GM12878 (cell line): ENCODE data around the gene TPRA1. TPM values are rescaled to one million over a fixed set of nuclear protein-coding genes. Genes with fewer than 3 reads are reported as not detected.

ENCODE experiments used
- ATAC-seq: fragments of 200-7000 bp; cut with Tn5 transposase; 3 replicates; pipeline ENCODE4 v1.9.1; 2020; ENCODE audit warnings: mild to moderate bottlenecking, moderate library complexity
- BruUV-seq: library from RNA; stranded (reverse); fragments of 400-500 nt; replicated peaks from 2 replicates; lab custom pipeline; 2021; lab: Mats Ljungman, UMichigan
- CTCF ChIA-PET: fragments of 300-600 bp; sonication (Branson Sonifier 250); formaldehyde crosslinking; extraction: SDS; loops from one replicate; lab custom pipeline; 2021; ENCODE audit warnings: inconsistent platforms; lab: Yijun Ruan, JAX
- POLR2A ChIA-PET: fragments of 350-600 bp; formaldehyde crosslinking; extraction: SDS; loops from one replicate; lab custom pipeline; 2021; ENCODE audit warnings: inconsistent platforms; lab: Charles Lee
- RAD21 ChIA-PET: fragments of 300-600 bp; sonication (Branson Sonifier 250); formaldehyde crosslinking; loops from one replicate; lab custom pipeline; 2023; ENCODE audit warnings: antibody characterized with exemption; ENCODE audit not compliant: unreplicated experiment; lab: Charles Lee
- SMC1A ChIA-PET: fragments of 300-600 bp; sonication (Branson Sonifier 250); formaldehyde crosslinking; loops from one replicate; lab custom pipeline; 2023; ENCODE audit not compliant: unreplicated experiment, uncharacterized antibody; lab: Charles Lee
- DNase-seq: peaks from one replicate; pipeline ENCODE4 v3.0.0-alpha.2; 2011; ENCODE audit warnings: low read depth, low spot score
- FAIRE-seq: peaks from 3 replicates; lab custom pipeline; 2011; peaks lifted over from hg19 to GRCh38; lab: Jason Lieb, UNC
- H2AFZ ChIP-seq: 2 replicates; pipeline ENCODE4 v1.6.0; 2011; ENCODE audit warnings: low read depth, low read length, control low read depth; ENCODE audit not compliant: control insufficient read depth
- H3K27ac ChIP-seq: 2 replicates; pipeline ENCODE4 v1.5.1; 2011; ENCODE audit warnings: control low read depth; ENCODE audit not compliant: control insufficient read depth, insufficient read depth
- H3K27me3 ChIP-seq, 2 experiments: replicated peaks in 1 of 2; 2 replicates each; pipeline versions ENCODE4 v1.6.0 to v1.6.1; 2011; ENCODE audit warnings: low read length in 1 of 2; ENCODE audit not compliant: control insufficient read depth in 2 of 2, insufficient read depth in 2 of 2
- H3K36me3 ChIP-seq, 2 experiments: 2 replicates each; pipeline ENCODE4 v1.5.1; 2011; ENCODE audit warnings: low read length in 1 of 2; ENCODE audit not compliant: control insufficient read depth in 2 of 2, insufficient read depth in 2 of 2
- H3K4me1 ChIP-seq: 2 replicates; pipeline ENCODE4 v1.6.1; 2011; ENCODE audit warnings: mild to moderate bottlenecking, low read length, moderate library complexity, mixed read lengths; ENCODE audit not compliant: control insufficient read depth, insufficient read depth
- H3K4me2 ChIP-seq: 2 replicates; pipeline ENCODE4 v1.6.0; 2011; ENCODE audit warnings: control low read depth; ENCODE audit not compliant: control insufficient read depth, insufficient read depth
- H3K4me3 ChIP-seq: fragments of 200-600 bp; sonication (generic); 2 replicates; pipeline ENCODE4 v1.5.1; 2016
- H3K79me2 ChIP-seq: 2 replicates; pipeline ENCODE4 v1.6.0; 2011; ENCODE audit warnings: low read length; ENCODE audit not compliant: control insufficient read depth, insufficient read depth
- H3K9ac ChIP-seq: 2 replicates; pipeline ENCODE4 v1.8.0; 2011; ENCODE audit warnings: low read length, control low read depth, mixed read lengths; ENCODE audit not compliant: control insufficient read depth, insufficient read depth
- H3K9me3 ChIP-seq: replicated peaks from 3 replicates; pipeline ENCODE4 v1.5.1; 2011; ENCODE audit warnings: mild to moderate bottlenecking, low read length; ENCODE audit not compliant: control insufficient read depth, insufficient read depth
- H4K20me1 ChIP-seq: 2 replicates; pipeline ENCODE4 v1.6.0; 2011; ENCODE audit not compliant: control insufficient read depth, insufficient read depth
- ATF7 ChIP-seq: fragments of 450-650 bp; IDR thresholded peaks from 2 replicates; pipeline ENCODE4 v1.6.1; 2016; ENCODE audit warnings: low read depth, mild to moderate bottlenecking
- BRCA1 ChIP-seq: IDR thresholded peaks from 2 replicates; pipeline ENCODE4 v1.6.1; 2011; ENCODE audit warnings: low read depth, low read length, improper control_type of control experiment
- EZH2 ChIP-seq: IDR thresholded peaks from 2 replicates; pipeline ENCODE4 v1.6.1; 2012; ENCODE audit warnings: low read depth, mild to moderate bottlenecking, control low read depth, inconsistent platforms, low read length, borderline replicate concordance; ENCODE audit not compliant: control insufficient read depth
- NR2F1 ChIP-seq: fragments of 450-650 bp; conservative IDR thresholded peaks from 2 replicates; pipeline ENCODE4 v1.6.1; 2017; ENCODE audit warnings: mild to moderate bottlenecking
- PKNOX1 ChIP-seq: fragments of 450-650 bp; IDR thresholded peaks from 2 replicates; pipeline ENCODE4 v1.6.1; 2016; ENCODE audit warnings: mild to moderate bottlenecking
- RAD21 ChIP-seq: IDR thresholded peaks from 2 replicates; pipeline ENCODE4 v1.6.1; 2011; ENCODE audit warnings: mild to moderate bottlenecking, low read depth, low read length, moderate library complexity; ENCODE audit not compliant: insufficient read depth
- RAD51 ChIP-seq: fragments of 450-650 bp; IDR thresholded peaks from 2 replicates; pipeline ENCODE4 v1.6.1; 2016; ENCODE audit warnings: moderate library complexity, mild to moderate bottlenecking, inconsistent platforms
- RFX5 ChIP-seq: IDR thresholded peaks from 2 replicates; pipeline ENCODE4 v1.6.1; 2011; ENCODE audit warnings: low read depth, low read length, improper control_type of control experiment
- RUNX3 ChIP-seq: IDR thresholded peaks from 2 replicates; pipeline ENCODE4 v1.6.1; 2012; ENCODE audit warnings: low read length, inconsistent platforms
- SIN3A ChIP-seq: IDR thresholded peaks from 2 replicates; pipeline ENCODE4 v1.6.1; 2012; ENCODE audit warnings: low read depth, low read length, improper control_type of control experiment
- SREBF2 ChIP-seq: IDR thresholded peaks from 2 replicates; pipeline ENCODE4 v1.6.1; 2012; ENCODE audit warnings: mild to moderate bottlenecking, low read length
- ZBED1 ChIP-seq: IDR thresholded peaks from 2 replicates; pipeline ENCODE4 v1.6.1; 2016; ENCODE audit warnings: borderline replicate concordance
- ZBTB11 ChIP-seq: fragments of 450-650 bp; formaldehyde crosslinking; IDR thresholded peaks from 2 replicates; pipeline ENCODE4 v1.5.0; 2022; ENCODE audit warnings: mild to moderate bottlenecking, missing genetic modification characterization
- ZSCAN29 ChIP-seq: fragments of 450-650 bp; IDR thresholded peaks from 2 replicates; pipeline ENCODE4 v1.6.1; 2017; ENCODE audit warnings: mild to moderate bottlenecking, moderate library complexity
- WGBS: methylation state at CpG from one replicate; pipeline ENCODE4 v1.1.6; 2016; ENCODE audit warnings: low lambda C conversion rate; ENCODE audit not compliant: insufficient replicate concordance, insufficient coverage; ENCODE audit errors: missing lambda C conversion rate; 5-methylcytosine and 5-hydroxymethylcytosine counted together
- in situ Hi-C: fragments of 300-500 bp; cut with MboI; formaldehyde crosslinking; loops from 9 replicates; pipeline ENCODE4 v1.14.3; 2018; ENCODE audit warnings: mixed read lengths
- intact Hi-C: fragments of 100-400 bp; cut with micrococcal nuclease; formaldehyde crosslinking; loops from one replicate; pipeline ENCODE4 v1.14.2; 2022; ENCODE audit not compliant: unreplicated experiment
- polyA plus RNA-seq, 11 experiments: library from polyadenylated mRNA; depleted of rRNA in 4 of 11; unstranded in 6 of 11; stranded (reverse) in 5 of 11; fragments of >200 nt; fragmentation: Nextera tagmentation in 4 of 11; fragmentation: Illumina TruSeq in 1 of 11; extraction: Ambion mirVana in 4 of 11; extraction: Trizol in 1 of 11; gene quantifications; 1 replicate in 1 of 11; 2 replicates in 10 of 11; pipeline versions ENCODE4 v1.2.1 to v1.2.3, GENCODE V29; 2011 to 2016; ENCODE audit warnings: inconsistent platforms in 2 of 11, missing spikeins in 2 of 11, low read depth in 1 of 11
- total RNA-seq, 4 experiments: library from RNA; depleted of rRNA in 3 of 4; stranded (reverse); fragments of >200 nt in 3 of 4; fragmentation: Illumina TruSeq in 1 of 4; extraction: Trizol in 1 of 4; gene quantifications; 2 replicates each; pipeline versions ENCODE4 v1.2.1 to v1.2.3, GENCODE V29; 2013 to 2021
- TF ChIP-seq, protein P1 (sequence below): fragments of 150-350 bp; IDR thresholded peaks from 2 replicates; pipeline ENCODE4 v1.6.1; 2016; ENCODE audit warnings: low read depth, low read length
- TF ChIP-seq, protein P2 (sequence below): IDR thresholded peaks from 2 replicates; pipeline ENCODE4 v1.6.1; 2012; ENCODE audit warnings: low read depth, low read length, improper control_type of control experiment

TPRA1 gene
- total and polyA plus RNA-seq, 10 of the 15 experiments (the other 5 are each of a cell fraction or from before 2014, with no cell fraction given): 1.8 to 39.6 (median 26.6) TPM

DNA sequence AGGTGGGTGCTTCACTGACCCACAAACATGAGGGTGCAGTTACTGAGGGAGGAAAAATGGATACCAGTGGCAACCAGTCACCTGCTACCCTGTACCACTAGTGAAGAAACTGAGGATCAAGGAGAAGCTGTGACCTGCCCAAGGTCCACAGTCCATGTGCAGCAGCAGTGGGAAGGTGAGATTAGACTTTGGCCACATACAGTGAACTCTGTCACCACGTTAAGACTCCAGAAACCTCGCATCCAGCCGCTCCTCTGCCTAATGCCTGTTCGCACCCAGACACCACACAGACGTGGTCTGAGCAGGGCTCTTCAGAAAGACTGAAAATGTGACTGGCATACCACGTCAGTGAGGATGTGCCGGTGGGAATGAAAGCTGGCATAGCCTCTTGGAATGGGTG is 20.0 kb downstream of the TPRA1 start:
- no peak for FAIRE-seq
- intact Hi-C loops (no loop called here), in situ Hi-C loops (no loop called here)
- Histone ChIP-seq H3K4me1 (no peaks in the 10 kb centered on the region), H3K27ac (no peak overlapping the region), H2AFZ (no peak overlapping the region), H3K9ac (no peak overlapping the region), H3K4me3 (no peak overlapping the region), H3K79me2 (peaks cover 1% of the 10 kb centered on the region; the same call in 1 of the 2 replicates), H3K36me3 (peaks cover 11 to 14% of the 10 kb centered on the region in 2 experiments; a peak in 3 of 4 replicates), H4K20me1 (peaks cover 6% of the 10 kb centered on the region; the same call in 1 of the 2 replicates), H3K9me3 (no peaks in the 10 kb centered on the region), H3K27me3 (no peaks in the 10 kb centered on the region), H3K4me2 (no peak overlapping the region)
- POLR2A ChIA-PET: no interaction called here
- CTCF ChIA-PET: no interaction called here
- no peak for ATAC-seq
- no peak for DNase-seq
- 97% methylated on average over 7 of the region's 7 CpGs for WGBS
- RAD21 ChIA-PET: no interaction called here
- SMC1A ChIA-PET: interaction anchor here (0.7 kb wide), 1 partner anchor 284 kb away, joined by 3 read pairs; no protein-coding TSS in a partner anchor
- no TSS peak for BruUV-seq
- TF ChIP-seq RAD21 (no peak), RAD51 (no peak), SREBF2 (no peak), ZBED1 (no peak), RUNX3 (no peak), PKNOX1 (no peak), ZSCAN29 (no peak), ATF7 (no peak), SIN3A (no peak), EZH2 (no peak), BRCA1 (no peak), NR2F1 (no peak), ZBTB11 (no peak), RFX5 (no peak)
- TF ChIP-seq, protein P1, sequence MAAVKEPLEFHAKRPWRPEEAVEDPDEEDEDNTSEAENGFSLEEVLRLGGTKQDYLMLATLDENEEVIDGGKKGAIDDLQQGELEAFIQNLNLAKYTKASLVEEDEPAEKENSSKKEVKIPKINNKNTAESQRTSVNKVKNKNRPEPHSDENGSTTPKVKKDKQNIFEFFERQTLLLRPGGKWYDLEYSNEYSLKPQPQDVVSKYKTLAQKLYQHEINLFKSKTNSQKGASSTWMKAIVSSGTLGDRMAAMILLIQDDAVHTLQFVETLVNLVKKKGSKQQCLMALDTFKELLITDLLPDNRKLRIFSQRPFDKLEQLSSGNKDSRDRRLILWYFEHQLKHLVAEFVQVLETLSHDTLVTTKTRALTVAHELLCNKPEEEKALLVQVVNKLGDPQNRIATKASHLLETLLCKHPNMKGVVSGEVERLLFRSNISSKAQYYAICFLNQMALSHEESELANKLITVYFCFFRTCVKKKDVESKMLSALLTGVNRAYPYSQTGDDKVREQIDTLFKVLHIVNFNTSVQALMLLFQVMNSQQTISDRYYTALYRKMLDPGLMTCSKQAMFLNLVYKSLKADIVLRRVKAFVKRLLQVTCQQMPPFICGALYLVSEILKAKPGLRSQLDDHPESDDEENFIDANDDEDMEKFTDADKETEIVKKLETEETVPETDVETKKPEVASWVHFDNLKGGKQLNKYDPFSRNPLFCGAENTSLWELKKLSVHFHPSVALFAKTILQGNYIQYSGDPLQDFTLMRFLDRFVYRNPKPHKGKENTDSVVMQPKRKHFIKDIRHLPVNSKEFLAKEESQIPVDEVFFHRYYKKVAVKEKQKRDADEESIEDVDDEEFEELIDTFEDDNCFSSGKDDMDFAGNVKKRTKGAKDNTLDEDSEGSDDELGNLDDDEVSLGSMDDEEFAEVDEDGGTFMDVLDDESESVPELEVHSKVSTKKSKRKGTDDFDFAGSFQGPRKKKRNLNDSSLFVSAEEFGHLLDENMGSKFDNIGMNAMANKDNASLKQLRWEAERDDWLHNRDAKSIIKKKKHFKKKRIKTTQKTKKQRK: no peak
- TF ChIP-seq, protein P2, sequence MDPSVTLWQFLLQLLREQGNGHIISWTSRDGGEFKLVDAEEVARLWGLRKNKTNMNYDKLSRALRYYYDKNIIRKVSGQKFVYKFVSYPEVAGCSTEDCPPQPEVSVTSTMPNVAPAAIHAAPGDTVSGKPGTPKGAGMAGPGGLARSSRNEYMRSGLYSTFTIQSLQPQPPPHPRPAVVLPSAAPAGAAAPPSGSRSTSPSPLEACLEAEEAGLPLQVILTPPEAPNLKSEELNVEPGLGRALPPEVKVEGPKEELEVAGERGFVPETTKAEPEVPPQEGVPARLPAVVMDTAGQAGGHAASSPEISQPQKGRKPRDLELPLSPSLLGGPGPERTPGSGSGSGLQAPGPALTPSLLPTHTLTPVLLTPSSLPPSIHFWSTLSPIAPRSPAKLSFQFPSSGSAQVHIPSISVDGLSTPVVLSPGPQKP: no peak
